ENCODE data around the gene FAIM2.

Gene FAIM2

GRCh38 chr12:49903700-49904423 is at the start of gene FAIM2:
TSS of gene FAIM2 (minus strand) at chr12:49903900. CDS start at chr12:49903792, 108 bp downstream.
- in situ Hi-C loops (cut with MboI; ENCODE audit: low sequenced_read_pairs): no loop called here

GRCh38 chr12:49953151-49953550 is 49.5 kb upstream of the FAIM2 start:
- in situ Hi-C loops (cut with MboI; ENCODE audit: low sequenced_read_pairs): no loop called here

GRCh38 chr12:49952391-49953055 is 48.8 kb upstream of the FAIM2 start:
- in situ Hi-C loops (cut with MboI; ENCODE audit: low sequenced_read_pairs): no loop called here

GRCh38 chr12:49951411-49952240 is 47.9 kb upstream of the FAIM2 start:
- in situ Hi-C loops (cut with MboI; ENCODE audit: low sequenced_read_pairs): no loop called here

- in situ Hi-C loops (cut with MboI; ENCODE audit: low sequenced_read_pairs): no loop called here
These were observed 46.9 kb upstream of the FAIM2 start, which contains the start of gene AQP2 for GRCh38 chr12:49950273-49951251. TSS of gene AQP2 (plus strand) at chr12:49950737. CDS start at chr12:49950831, 94 bp downstream.

GRCh38 chr12:49949866-49950265 is 46.2 kb upstream of the FAIM2 start:
- in situ Hi-C loops (cut with MboI; ENCODE audit: low sequenced_read_pairs): no loop called here

GRCh38 chr12:49948866-49949845 is 45.5 kb upstream of the FAIM2 start:
- in situ Hi-C loops (cut with MboI; ENCODE audit: low sequenced_read_pairs): no loop called here

GRCh38 chr12:49947593-49948226 is 44.0 kb upstream of the FAIM2 start:
- in situ Hi-C loops (cut with MboI; ENCODE audit: low sequenced_read_pairs): no loop called here

- in situ Hi-C loops (cut with MboI; ENCODE audit: low sequenced_read_pairs): no loop called here
These were observed 42.8 kb upstream of the FAIM2 start for GRCh38 chr12:49946497-49946896.

GRCh38 chr12:49946086-49946485 is 42.4 kb upstream of the FAIM2 start:
- in situ Hi-C loops (cut with MboI; ENCODE audit: low sequenced_read_pairs): no loop called here

- in situ Hi-C loops (cut with MboI; ENCODE audit: low sequenced_read_pairs): no loop called here
These were observed 41.8 kb upstream of the FAIM2 start for GRCh38 chr12:49945394-49946080.

GRCh38 chr12:49944718-49945117 is 41.0 kb upstream of the FAIM2 start:
- in situ Hi-C loops (cut with MboI; ENCODE audit: low sequenced_read_pairs): no loop called here

- in situ Hi-C loops (cut with MboI; ENCODE audit: low sequenced_read_pairs): no loop called here
These were observed 40.3 kb upstream of the FAIM2 start for GRCh38 chr12:49944046-49944445.

- in situ Hi-C loops (cut with MboI; ENCODE audit: low sequenced_read_pairs): no loop called here
These were observed 39.9 kb upstream of the FAIM2 start for GRCh38 chr12:49943625-49943960.

- in situ Hi-C loops (cut with MboI; ENCODE audit: low sequenced_read_pairs): no loop called here
These were observed 39.4 kb upstream of the FAIM2 start for GRCh38 chr12:49942921-49943624.

GRCh38 chr12:49942512-49942893 is 38.8 kb upstream of the FAIM2 start:
- in situ Hi-C loops (cut with MboI; ENCODE audit: low sequenced_read_pairs): no loop called here

Data from HL-60/S4 treated with retinoic acid at 250 ng/mL for 4 days and 3 days (cell line).